Esophagus squamous epithelium (tissue), 4 donors: ENCODE data around the gene RSPH10B. TPM values are rescaled to one million over a fixed set of nuclear protein-coding genes. Genes with fewer than 3 reads are reported as not detected.

Experiments used
- small RNA-seq, 4 donors: library from RNA; depleted of rRNA; stranded (forward); fragments of <200 nt; gene quantifications; one replicate each; pipeline ENCODE3, GENCODE V24; 2016
- total RNA-seq, 4 donors: library from RNA; depleted of rRNA; stranded (reverse); fragments of >200 nt; gene quantifications; one replicate each; pipeline ENCODE4 v1.1.0, GENCODE V29; 2016

The RSPH10B gene
- total RNA-seq, 4 donors from 2014 or later: not detected

Small RNAs within 50 kb of the gene (small RNA-seq; reads per million reads assigned to genes)
- gene RF00019 (0 reads per million in 4 donors), gene SNORA80D (1.1 to 3.6 (median 2.4) reads per million in 4 donors)

Other genes with a start within 250 kb of the RSPH10B start
- 10 to 100 TPM; 17.4 to 32.0 (median 18.5) TPM for gene RNF216, start 189.0 kb downstream of the RSPH10B start, total RNA-seq
- not detected for gene OCM, start 89.9 kb downstream of the RSPH10B start, total RNA-seq
- 10 to 100 TPM; 42.6 to 67.4 (median 60.8) TPM for gene CCZ1, start 72.0 kb downstream of the RSPH10B start, total RNA-seq
- gene PMS2, start 38.4 kb upstream of the RSPH10B start, total RNA-seq: 10 to 100 TPM in 2 of 4 donors, 1 to 10 TPM in 2; 7.0 to 13.9 (median 10.0) TPM
- 10 to 100 TPM; 34.7 to 61.4 (median 50.3) TPM for gene AIMP2, start 38.6 kb upstream of the RSPH10B start, total RNA-seq
- under 1 TPM in 1 of 4 donors, not detected in 3; 0.26 TPM for gene ANKRD61, start 60.7 kb upstream of the RSPH10B start, total RNA-seq
- 100 to 1,000 TPM; 119 to 226 (median 150) TPM for gene EIF2AK1, start 88.5 kb upstream of the RSPH10B start, total RNA-seq
- gene USP42, start 134.3 kb upstream of the RSPH10B start, total RNA-seq: 1 to 10 TPM; 5.2 to 6.1 (median 5.6) TPM